SK-N-MC (cell line): Measurements from ENCODE around the gene ORC6.

Experiments
- EZH2 ChIP-seq: fragments of 200-600 bp; sonication (generic); IDR thresholded peaks from one replicate; pipeline ENCODE4 v1.6.1; 2017; ENCODE audit warnings: antibody characterized with exemption
- FOXP2 ChIP-seq: optimal IDR thresholded peaks from 2 replicates; pipeline ENCODE3; 2011; ENCODE audit warnings: mild to moderate bottlenecking, moderate library complexity; ENCODE audit not compliant: insufficient read depth; ENCODE audit errors: extremely low read length, control extremely low read depth
- POLR2AphosphoS5 ChIP-seq: IDR thresholded peaks from 2 replicates; pipeline ENCODE4 v1.6.1; 2012; ENCODE audit warnings: mild to moderate bottlenecking, low read depth, low read length, borderline replicate concordance

- no peak for TF ChIP-seq EZH2
- no peak for TF ChIP-seq POLR2AphosphoS5
- TF ChIP-seq FOXP2 = no peak
Observed at GRCh38 chr16:46695937-46696336, 6.5 kb downstream of the ORC6 start.
